Testis (tissue), 2 donors: ENCODE data around the gene FAIM.

ENCODE experiments used
- CTCF ChIP-seq, 3 experiments: fragments of 450-650 bp in 2 of 3; fragments of 200-600 bp in 1 of 3; sonication (generic) in 1 of 3; IDR thresholded peaks; one replicate each; pipeline ENCODE4 v1.5.1; 2016 to 2019; ENCODE audit warnings: antibody characterized with exemption in 3 of 3, mild to moderate bottlenecking in 2 of 3, moderate library complexity in 1 of 3
- POLR2A ChIP-seq: fragments of 450-650 bp; IDR thresholded peaks from one replicate; pipeline ENCODE4 v1.6.1; 2017; ENCODE audit warnings: antibody characterized with exemption, mild to moderate bottlenecking, moderate library complexity

DNA sequence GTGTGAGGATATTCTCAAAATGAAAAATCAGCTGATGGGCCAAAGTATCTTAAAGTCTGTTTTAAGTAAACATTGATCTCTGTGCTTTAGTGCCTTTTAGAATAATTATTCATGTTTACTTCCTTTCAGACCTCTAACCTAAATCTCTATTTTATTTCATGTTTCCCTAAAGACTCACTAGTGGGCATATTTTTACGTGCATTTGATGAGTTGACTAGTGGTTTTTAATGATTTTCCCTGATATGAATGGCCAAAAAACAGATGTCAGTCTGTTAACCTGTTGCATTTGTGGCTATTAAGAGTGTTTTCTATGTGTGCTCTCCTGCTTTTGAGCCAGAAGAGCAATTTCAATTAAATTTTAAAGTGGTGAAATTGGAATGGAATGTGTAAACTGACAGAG is 6.9 kb downstream of the FAIM start:
- no peak for TF ChIP-seq CTCF (IDR thresholded peaks at IDR 0.05)
- TF ChIP-seq POLR2A: no peak
